ENCODE data around the gene SPATA33.
A peak's percentile ranks its signal among the peaks of the same experiment; 100 is the strongest.
"Not testable (repeated sequence)": the region's sequence is repeated elsewhere in the genome, so short reads cannot be mapped to it uniquely, and the experiment has no call there.

SPATA33 gene

DNA sequence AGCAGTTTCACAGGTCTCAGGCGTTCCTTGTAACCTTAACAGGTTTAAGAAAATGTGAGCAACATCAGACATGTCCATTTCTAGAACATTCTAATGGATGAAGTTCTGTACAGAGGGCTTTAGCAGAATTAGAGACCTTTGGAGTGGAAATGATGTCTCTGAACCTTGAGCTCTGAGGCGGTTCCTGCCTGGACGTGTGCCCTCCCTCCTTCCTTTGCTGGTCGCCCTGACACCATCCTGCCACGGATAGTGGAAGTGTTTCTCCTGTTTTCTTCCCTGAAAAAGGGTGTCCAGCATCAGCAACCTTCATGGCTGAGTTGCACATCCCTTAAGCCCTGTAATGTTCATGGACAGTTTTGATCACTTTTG lies 11.1 kb downstream of the SPATA33 start:
- Histone ChIP-seq H3K27me3 (ENCODE audit: control insufficient read depth, insufficient read depth, low read length) (no peaks in the 10 kb centered on the region), H3K9me3 (ENCODE audit: control insufficient read depth, insufficient read depth, low read depth, low read length) (peaks cover 25% of the 10 kb centered on the region), H3K27ac (ENCODE audit: low read depth, low read length) (no peak overlapping the region), H3K4me1 (ENCODE audit: control insufficient read depth, insufficient read depth, low read length) (no peaks in the 10 kb centered on the region), H3K9ac (ENCODE audit: low read length) (no peak overlapping the region), H3K36me3 (ENCODE audit: control insufficient read depth, insufficient read depth, low read length) (peaks cover 11% of the 10 kb centered on the region), H3K4me3 (ENCODE audit: low read depth, low read length) (no peak overlapping the region)

DNA sequence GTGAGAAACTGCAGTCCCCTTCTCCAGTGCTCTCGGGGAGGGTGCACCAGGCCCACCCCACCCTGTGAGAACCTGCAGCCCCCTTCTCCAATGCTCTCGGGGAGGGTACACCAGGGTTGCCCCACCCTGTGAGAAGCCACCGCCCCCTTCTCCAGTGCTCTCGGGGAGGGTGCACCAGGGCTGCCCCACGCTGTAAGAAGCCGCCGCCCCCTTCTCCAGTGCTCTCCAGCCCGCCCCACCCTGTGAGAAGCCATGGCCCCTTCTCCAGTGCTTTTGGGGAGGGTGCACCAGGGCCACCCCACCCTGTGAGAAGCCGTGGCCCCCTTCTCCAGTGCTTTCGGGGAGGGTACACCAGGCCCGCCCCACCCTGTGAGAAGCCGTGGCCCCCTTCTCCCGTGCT lies 12.1 kb downstream of the SPATA33 start:
- Histone ChIP-seq H3K36me3 (ENCODE audit: control insufficient read depth, insufficient read depth, low read length) (peaks cover 4% of the 10 kb centered on the region; the same call in 1 of the 2 replicates), H3K4me1 (ENCODE audit: control insufficient read depth, insufficient read depth, low read length) (no peaks in the 10 kb centered on the region), H3K9ac (ENCODE audit: low read length) (no peak overlapping the region), H3K27me3 (ENCODE audit: control insufficient read depth, insufficient read depth, low read length) (no peaks in the 10 kb centered on the region), H3K27ac (ENCODE audit: low read depth, low read length) (no peak overlapping the region), H3K4me3 (ENCODE audit: low read depth, low read length) (no peak overlapping the region), H3K9me3 (ENCODE audit: control insufficient read depth, insufficient read depth, low read depth, low read length) (peaks cover 25% of the 10 kb centered on the region)

DNA sequence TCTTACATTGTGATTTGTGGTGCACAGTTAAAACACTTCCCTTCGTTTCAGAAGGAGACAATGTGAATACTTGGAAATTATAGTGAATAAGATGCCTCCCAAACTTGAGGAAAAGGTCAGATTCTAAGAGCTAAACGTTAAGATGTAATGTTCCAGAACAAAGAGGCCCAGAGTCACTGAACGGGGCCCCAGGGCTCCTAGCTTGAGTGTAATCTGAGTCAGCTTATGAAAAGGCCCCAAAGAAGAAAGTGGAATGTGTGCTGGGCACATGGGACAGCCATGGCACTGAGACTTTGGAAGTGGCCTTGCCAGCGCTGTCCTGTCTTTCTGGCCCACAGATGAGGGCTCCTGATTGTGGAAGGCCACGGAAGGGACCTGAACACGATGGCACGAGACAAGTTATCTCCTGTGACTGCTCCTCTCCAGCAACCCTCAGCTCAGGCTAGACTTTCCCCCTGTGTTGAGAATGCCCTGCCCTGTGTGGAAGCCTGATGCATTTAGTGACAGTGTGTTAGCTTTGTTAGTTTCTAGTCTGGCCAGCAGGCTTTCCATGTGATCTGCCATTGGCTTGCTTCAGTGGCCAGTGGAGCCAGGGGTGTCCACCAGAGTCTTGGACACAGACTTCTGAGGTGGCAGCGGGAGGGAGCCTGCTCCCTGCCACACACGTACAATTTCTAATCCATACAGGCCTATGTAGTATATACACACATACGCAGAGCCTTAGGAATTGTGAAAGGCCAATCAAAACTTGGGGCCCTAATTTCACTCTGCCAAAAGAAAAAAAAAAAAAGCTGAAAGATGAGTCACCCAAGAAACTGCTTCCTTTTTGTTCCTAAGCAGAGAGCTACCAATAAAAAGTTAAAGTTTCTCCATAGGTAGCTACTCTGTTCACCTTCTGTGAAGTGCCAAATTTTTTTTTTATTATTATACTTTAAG lies 13.1 kb downstream of the SPATA33 start:
- Histone ChIP-seq H3K27me3 (ENCODE audit: control insufficient read depth, insufficient read depth, low read length) (no peaks in the 10 kb centered on the region), H3K9me3 (ENCODE audit: control insufficient read depth, insufficient read depth, low read depth, low read length) (peaks cover 23% of the 10 kb centered on the region), H3K27ac (ENCODE audit: low read depth, low read length) (no peak overlapping the region), H3K9ac (ENCODE audit: low read length) (no peak overlapping the region), H3K4me3 (ENCODE audit: low read depth, low read length) (no peak overlapping the region), H3K4me1 (ENCODE audit: control insufficient read depth, insufficient read depth, low read length) (no peaks in the 10 kb centered on the region), H3K36me3 (ENCODE audit: control insufficient read depth, insufficient read depth, low read length) (no peaks in the 10 kb centered on the region; the same call in 1 of the 2 replicates)

DNA sequence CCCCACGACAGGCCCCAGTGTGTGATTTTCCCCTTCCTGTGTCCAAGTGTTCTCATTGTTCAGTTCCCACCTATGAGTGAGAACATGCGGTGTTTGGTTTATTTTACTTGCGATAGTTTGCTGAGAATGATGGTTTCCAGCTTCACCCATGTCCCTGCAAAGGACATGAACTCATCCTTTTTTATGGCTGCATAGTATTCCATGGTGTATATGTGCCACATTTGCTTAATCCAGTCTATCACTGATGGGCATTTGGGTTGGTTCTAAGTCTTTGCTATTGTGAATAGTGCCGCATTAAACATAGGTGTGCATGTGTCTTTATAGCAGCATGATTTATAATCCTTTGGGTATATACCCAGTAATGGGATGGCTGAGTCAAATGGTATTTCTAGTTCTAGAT lies 13.9 kb downstream of the SPATA33 start:
- not testable (repeated sequence) for H3K4me3 ChIP-seq (ENCODE audit: low read depth, low read length); H3K27ac ChIP-seq (ENCODE audit: low read depth, low read length); H3K4me1 ChIP-seq (ENCODE audit: control insufficient read depth, insufficient read depth, low read length); H3K36me3 ChIP-seq (ENCODE audit: control insufficient read depth, insufficient read depth, low read length); H3K27me3 ChIP-seq (ENCODE audit: control insufficient read depth, insufficient read depth, low read length); H3K9ac ChIP-seq (ENCODE audit: low read length)
- H3K9me3 ChIP-seq (ENCODE audit: control insufficient read depth, insufficient read depth, low read depth, low read length): peaks cover 18% of the 10 kb centered on the region

DNA sequence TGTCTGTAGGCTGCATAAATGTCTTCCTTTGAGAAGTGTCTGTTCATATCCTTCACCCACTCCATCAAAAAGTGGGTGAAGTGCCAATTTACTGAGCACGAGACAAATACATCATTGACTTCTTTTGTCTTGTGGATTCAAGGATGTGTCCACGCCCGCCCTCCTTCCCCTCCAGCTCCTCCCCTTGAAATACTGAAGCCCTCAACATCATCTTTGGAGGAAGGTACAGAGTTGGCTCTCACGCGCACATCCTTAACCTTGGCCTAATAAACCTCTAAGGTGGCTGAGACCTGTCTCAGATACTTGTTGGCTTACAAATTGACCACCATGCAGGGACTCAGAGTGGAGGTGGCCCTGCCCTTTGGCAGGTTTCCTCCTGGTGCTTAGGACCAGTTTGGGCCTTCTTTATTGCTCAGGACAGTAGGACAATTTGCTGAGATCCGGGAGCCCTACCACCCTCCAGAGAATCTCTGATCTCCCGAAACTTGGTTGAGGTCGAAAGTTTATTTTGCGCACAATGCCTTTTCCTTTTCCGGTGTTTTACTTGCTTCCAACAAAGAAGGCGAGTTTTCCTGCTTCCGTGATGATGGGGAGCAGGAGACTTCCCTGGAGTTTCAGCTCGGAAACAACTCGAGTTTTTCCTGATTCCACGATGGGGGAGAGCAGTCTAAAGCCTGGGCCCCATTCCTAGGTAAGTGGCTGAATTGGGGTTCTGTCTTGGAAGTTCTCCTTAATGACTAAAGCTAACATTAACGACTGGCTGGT lies 14.7 kb downstream of the SPATA33 start:
- H3K4me3 ChIP-seq (ENCODE audit: low read depth, low read length): no peak overlapping the region
- H3K36me3 ChIP-seq (ENCODE audit: control insufficient read depth, insufficient read depth, low read length): no peaks in the 10 kb centered on the region
- H3K9me3 ChIP-seq (ENCODE audit: control insufficient read depth, insufficient read depth, low read depth, low read length): peaks cover 21% of the 10 kb centered on the region
- no peaks in the 10 kb centered on the region for H3K4me1 ChIP-seq (ENCODE audit: control insufficient read depth, insufficient read depth, low read length)
- H3K9ac ChIP-seq (ENCODE audit: low read length): no peak overlapping the region
- no peak overlapping the region for H3K27ac ChIP-seq (ENCODE audit: low read depth, low read length)
- no peaks in the 10 kb centered on the region for H3K27me3 ChIP-seq (ENCODE audit: control insufficient read depth, insufficient read depth, low read length)

DNA sequence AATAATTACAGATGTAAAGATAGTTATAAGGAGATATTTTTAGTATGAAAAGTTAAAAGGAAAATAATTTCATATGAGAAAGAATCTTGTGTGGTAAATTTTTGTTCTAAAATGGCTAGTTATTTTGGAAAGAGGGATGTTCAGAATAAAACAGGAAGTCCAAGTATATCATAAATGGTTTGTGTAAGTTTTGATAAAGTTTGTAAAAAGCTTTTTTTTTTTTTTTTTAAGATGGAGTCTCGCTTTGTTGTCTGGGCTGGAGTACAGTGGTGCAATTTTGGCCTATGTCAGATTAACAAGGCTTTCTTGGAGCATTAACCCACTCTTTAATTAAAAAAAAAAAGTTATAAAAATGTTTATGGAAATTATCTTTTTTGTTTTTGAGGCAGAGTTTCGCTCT lies 20.6 kb downstream of the SPATA33 start:
- no peak overlapping the region for H3K4me3 ChIP-seq (ENCODE audit: low read depth, low read length)
- no peaks in the 10 kb centered on the region for H3K4me1 ChIP-seq (ENCODE audit: control insufficient read depth, insufficient read depth, low read length)
- H3K27me3 ChIP-seq (ENCODE audit: control insufficient read depth, insufficient read depth, low read length): no peaks in the 10 kb centered on the region
- peaks cover 6% of the 10 kb centered on the region; the same call in 1 of the 2 replicates for H3K36me3 ChIP-seq (ENCODE audit: control insufficient read depth, insufficient read depth, low read length)
- H3K27ac ChIP-seq (ENCODE audit: low read depth, low read length): no peak overlapping the region
- H3K9ac ChIP-seq (ENCODE audit: low read length): no peak overlapping the region
- peaks cover 51% of the 10 kb centered on the region for H3K9me3 ChIP-seq (ENCODE audit: control insufficient read depth, insufficient read depth, low read depth, low read length)

DNA sequence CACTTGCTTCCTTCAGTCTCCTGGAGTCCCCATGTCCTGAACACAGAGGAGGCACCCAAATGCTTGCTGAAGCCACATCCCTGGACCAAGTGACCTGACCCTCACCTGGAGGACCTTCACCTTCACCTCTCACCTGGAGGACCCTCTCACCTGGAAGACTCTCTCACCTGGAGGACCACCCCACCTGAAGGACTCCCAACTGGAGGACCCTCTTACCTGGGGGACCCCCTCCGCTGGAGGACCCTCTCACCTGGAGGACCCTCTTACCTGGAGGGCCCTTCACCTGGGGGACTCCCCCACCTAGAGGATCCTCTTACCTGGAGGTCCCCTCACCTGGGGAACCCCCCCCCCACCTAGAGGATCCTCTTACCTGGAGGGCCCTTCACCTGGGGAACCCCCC lies 28.3 kb downstream of the SPATA33 start:
- H3K27me3 ChIP-seq (ENCODE audit: control insufficient read depth, insufficient read depth, low read length): no peaks in the 10 kb centered on the region
- no peak overlapping the region for H3K4me3 ChIP-seq (ENCODE audit: low read depth, low read length)
- H3K27ac ChIP-seq (ENCODE audit: low read depth, low read length): no peak overlapping the region
- no peaks in the 10 kb centered on the region for H3K4me1 ChIP-seq (ENCODE audit: control insufficient read depth, insufficient read depth, low read length)
- H3K9ac ChIP-seq (ENCODE audit: low read length): no peak overlapping the region
- H3K9me3 ChIP-seq (ENCODE audit: control insufficient read depth, insufficient read depth, low read depth, low read length): peaks cover 35% of the 10 kb centered on the region
- peaks cover 36% of the 10 kb centered on the region for H3K36me3 ChIP-seq (ENCODE audit: control insufficient read depth, insufficient read depth, low read length)

DNA sequence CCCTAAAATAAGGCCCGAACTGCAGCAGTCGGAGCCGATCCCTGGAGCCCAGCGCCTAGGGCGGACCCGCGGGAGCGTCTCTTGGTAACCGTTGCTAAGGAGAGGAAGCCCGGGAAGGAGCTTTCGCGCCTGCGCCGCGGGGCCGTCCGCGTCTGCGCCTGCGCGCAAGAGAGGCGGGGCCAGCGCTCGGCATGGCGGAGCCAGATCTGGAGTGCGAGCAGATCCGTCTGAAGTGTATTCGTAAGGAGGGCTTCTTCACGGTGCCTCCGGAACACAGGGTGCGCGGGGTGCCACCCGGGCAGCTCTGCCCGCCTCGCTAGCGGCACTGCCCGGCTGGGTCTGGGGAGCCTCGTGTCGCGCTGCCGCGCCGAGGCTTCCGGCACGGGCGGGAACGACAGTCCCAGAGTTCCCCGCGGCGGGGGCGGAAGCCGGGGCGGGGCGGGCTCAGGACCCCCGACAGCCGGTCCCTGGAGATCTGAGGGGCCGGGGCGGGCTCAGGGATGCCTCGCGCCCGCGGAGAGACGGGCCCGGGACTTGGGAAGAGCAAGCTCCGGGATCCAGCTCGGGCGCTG lies 29.0 kb downstream of the SPATA33 start, which contains the start of gene CDK10:
TSS of gene CDK10 (plus strand) at position 170 of the 572 bp plus-strand sequence. CDS start at position 192, 22 bp downstream.
- Histone ChIP-seq H3K4me1 (ENCODE audit: control insufficient read depth, insufficient read depth, low read length) (no peaks in the 10 kb centered on the region), H3K9ac (ENCODE audit: low read length) (peak within 1 kb of the TSS; percentile 96), H3K4me3 (ENCODE audit: low read depth, low read length) (peak within 1 kb of the TSS; percentile 84), H3K27me3 (ENCODE audit: control insufficient read depth, insufficient read depth, low read length) (no peaks in the 10 kb centered on the region), H3K9me3 (ENCODE audit: control insufficient read depth, insufficient read depth, low read depth, low read length) (peaks cover 29% of the 10 kb centered on the region), H3K36me3 (ENCODE audit: control insufficient read depth, insufficient read depth, low read length) (peaks cover 42% of the 10 kb centered on the region), H3K27ac (ENCODE audit: low read depth, low read length) (peak within 1 kb of the TSS; percentile 70; the same call in 1 of the 2 replicates)

DNA sequence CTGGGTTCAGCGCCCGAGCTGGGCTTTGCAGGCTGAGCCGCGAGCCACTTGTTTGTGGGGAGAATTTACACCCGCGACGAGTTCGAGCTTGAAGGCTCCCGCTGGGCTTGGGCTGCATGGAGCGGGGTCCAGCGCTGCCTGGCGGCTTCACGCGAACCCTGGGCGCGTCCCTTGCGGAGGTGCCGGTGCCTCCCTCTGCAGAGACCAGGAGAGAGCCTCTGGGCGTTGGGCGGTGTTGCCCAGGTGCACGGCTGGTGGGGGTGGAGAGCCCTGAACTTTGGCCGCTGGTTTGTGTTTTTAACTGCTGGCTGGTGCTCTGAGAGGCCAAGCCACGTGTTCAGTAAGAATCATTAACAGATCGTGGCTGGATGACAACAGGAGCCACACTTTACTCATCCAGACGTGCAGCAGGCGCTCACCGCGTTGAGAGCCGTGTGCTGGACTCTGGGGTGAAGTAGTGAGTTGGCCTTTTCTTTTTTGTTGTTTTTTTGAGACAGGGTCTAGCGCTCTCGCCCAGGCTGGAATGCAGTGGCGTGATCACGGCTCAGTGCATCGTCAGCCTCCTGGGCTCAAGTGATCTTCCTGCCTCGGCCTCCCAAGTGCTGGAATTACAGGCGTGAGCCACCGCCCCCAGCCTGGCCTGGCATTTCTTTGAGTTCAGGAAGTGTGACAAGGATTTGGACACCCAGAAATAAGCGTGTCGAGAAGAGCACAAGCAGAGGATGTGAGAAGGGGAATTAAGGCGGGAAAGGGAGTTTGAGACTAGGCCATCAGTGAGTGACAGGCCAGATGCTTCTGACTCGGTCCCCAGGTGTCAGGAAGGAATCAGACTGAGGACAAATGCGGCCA lies 29.7 kb downstream of the SPATA33 start:
- Histone ChIP-seq H3K4me3 (ENCODE audit: low read depth, low read length) (peak overlapping the region; percentile 84), H3K36me3 (ENCODE audit: control insufficient read depth, insufficient read depth, low read length) (peaks cover 48% of the 10 kb centered on the region), H3K9ac (ENCODE audit: low read length) (peak overlapping the region; percentile 63), H3K27ac (ENCODE audit: low read depth, low read length) (peak overlapping the region; percentile 70; the same call in 1 of the 2 replicates), H3K9me3 (ENCODE audit: control insufficient read depth, insufficient read depth, low read depth, low read length) (peaks cover 26% of the 10 kb centered on the region), H3K4me1 (ENCODE audit: control insufficient read depth, insufficient read depth, low read length) (no peaks in the 10 kb centered on the region), H3K27me3 (ENCODE audit: control insufficient read depth, insufficient read depth, low read length) (no peaks in the 10 kb centered on the region)

DNA sequence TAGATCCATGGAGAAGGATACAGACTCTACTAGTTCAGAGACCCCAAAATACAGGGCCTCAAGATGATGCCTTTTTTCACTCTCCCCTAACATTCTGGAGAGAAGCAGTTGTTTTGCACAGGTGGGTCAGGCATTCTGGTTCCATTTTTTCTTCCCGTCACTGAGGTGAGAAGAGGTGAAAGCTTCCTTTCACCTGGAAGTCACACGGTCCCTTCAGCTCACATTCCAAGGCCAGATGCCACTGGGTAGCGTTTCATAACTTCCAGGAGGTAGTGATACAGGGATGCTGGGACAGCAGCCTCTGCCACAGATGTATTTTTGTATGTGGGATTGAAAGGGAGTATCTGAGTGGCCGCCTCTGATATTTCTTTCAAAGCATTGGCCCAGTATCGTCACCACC lies 30.8 kb downstream of the SPATA33 start:
- H3K4me1 ChIP-seq (ENCODE audit: control insufficient read depth, insufficient read depth, low read length): no peaks in the 10 kb centered on the region

More for the DNA sequence above, 30.8 kb downstream of the SPATA33 start:
- Histone ChIP-seq H3K9me3 (ENCODE audit: control insufficient read depth, insufficient read depth, low read depth, low read length) (peaks cover 18% of the 10 kb centered on the region), H3K27me3 (ENCODE audit: control insufficient read depth, insufficient read depth, low read length) (no peaks in the 10 kb centered on the region), H3K36me3 (ENCODE audit: control insufficient read depth, insufficient read depth, low read length) (peaks cover 50% of the 10 kb centered on the region), H3K27ac (ENCODE audit: low read depth, low read length) (no peak overlapping the region), H3K9ac (ENCODE audit: low read length) (no peak overlapping the region), H3K4me3 (ENCODE audit: low read depth, low read length) (no peak overlapping the region)
